B cell (primary cell): ENCODE measurements around the gene TAF11. TPM values are rescaled to one million over a fixed set of nuclear protein-coding genes. Genes with fewer than 3 reads are reported as not detected.

ENCODE experiments used
- ATAC-seq: fragments of 200-7000 bp; cut with Tn5 transposase; one replicate; pipeline ENCODE4 v1.10.0; 2021; ENCODE audit warnings: low read depth, mild to moderate bottlenecking, moderate number of reproducible peaks, moderate library complexity
- CTCF ChIA-PET: fragments of 350-600 bp; sonication (Branson Sonifier 250); formaldehyde crosslinking; loops from one replicate; lab custom pipeline; 2021; ENCODE audit warnings: antibody characterized with exemption, inconsistent platforms; lab: Charles Lee
- POLR2A ChIA-PET: fragments of 350-600 bp; sonication (Branson Sonifier 250); formaldehyde crosslinking; loops from one replicate; lab custom pipeline; 2021; ENCODE audit warnings: antibody characterized with exemption; lab: Charles Lee
- DNase-seq: peaks from one replicate; pipeline ENCODE4 v3.0.0; 2013
- H2AFZ ChIP-seq: 2 replicates; pipeline ENCODE4 v1.6.1; 2012; ENCODE audit warnings: mild to moderate bottlenecking, low read depth, low read length; ENCODE audit not compliant: insufficient read depth, poor library complexity, severe bottlenecking
- H3K27ac ChIP-seq, 2 donors: 1 replicate in 1 of 2; 2 replicates in 1 of 2; pipeline ENCODE4 v1.5.1; 2012 to 2013; ENCODE audit warnings: low read length in 2 of 2, mild to moderate bottlenecking in 2 of 2, moderate library complexity in 1 of 2
- H3K27me3 ChIP-seq, 4 experiments: fragments of 200-600 bp in 1 of 4; sonication (generic) in 1 of 4; replicated peaks in 1 of 4; 1 replicate in 2 of 4; 2 replicates in 2 of 4; pipeline versions ENCODE4 v1.6.1 to v1.7.0; 2013 to 2016; ENCODE audit warnings: low read length in 3 of 4, mild to moderate bottlenecking in 2 of 4, mixed read lengths in 1 of 4, moderate library complexity in 1 of 4; ENCODE audit not compliant: insufficient read depth in 4 of 4, control insufficient read depth in 3 of 4; ENCODE audit errors: control extremely low read depth in 1 of 4
- H3K36me3 ChIP-seq, 2 experiments: replicated peaks in 1 of 2; 1 replicate in 1 of 2; 2 replicates in 1 of 2; pipeline versions ENCODE4 v1.6.1 to v1.7.1; 2013; ENCODE audit warnings: low read length in 1 of 2; ENCODE audit not compliant: insufficient read depth in 2 of 2, control insufficient read depth in 1 of 2; ENCODE audit errors: control extremely low read depth in 1 of 2, extremely low read depth in 1 of 2
- H3K4me1 ChIP-seq, 2 donors: fragments of 200-600 bp in 1 of 2; sonication (generic) in 1 of 2; 1 replicate in 1 of 2; 2 replicates in 1 of 2; pipeline versions ENCODE4 v1.5.1 to v1.6.1; 2013 to 2017; ENCODE audit warnings: low read length in 2 of 2; ENCODE audit not compliant: control insufficient read depth in 2 of 2, insufficient read depth in 2 of 2
- H3K4me2 ChIP-seq: replicated peaks from 2 replicates; pipeline ENCODE3; 2012; ENCODE audit warnings: mild to moderate bottlenecking, low read depth, low read length; ENCODE audit not compliant: poor library complexity, severe bottlenecking
- H3K4me3 ChIP-seq, 5 experiments: fragments of 200-600 bp in 1 of 5; sonication (generic) in 1 of 5; 1 replicate in 3 of 5; 2 replicates in 2 of 5; pipeline versions ENCODE4 v1.5.1 to v1.7.0; 2011 to 2016; ENCODE audit warnings: low read length in 4 of 5, mild to moderate bottlenecking in 4 of 5, low read depth in 2 of 5, control low read depth in 1 of 5, moderate library complexity in 1 of 5; ENCODE audit not compliant: insufficient read depth in 1 of 5; ENCODE audit errors: control extremely low read depth in 1 of 5, extremely low read depth in 1 of 5
- H3K79me2 ChIP-seq: fragments of 200-600 bp; sonication (generic); one replicate; pipeline ENCODE4 v1.6.0; 2016; ENCODE audit warnings: low read length; ENCODE audit not compliant: control insufficient read depth, insufficient read depth
- H3K9ac ChIP-seq: fragments of 200-600 bp; sonication (generic); 2 replicates; pipeline ENCODE4 v1.6.1; 2017; ENCODE audit warnings: mild to moderate bottlenecking, low read length, moderate library complexity
- H3K9me3 ChIP-seq, 3 donors: one replicate each; pipeline versions ENCODE4 v1.6.1 to v1.7.1; 2013; ENCODE audit warnings: low read length in 2 of 3; ENCODE audit not compliant: control insufficient read depth in 2 of 3, insufficient read depth in 1 of 3; ENCODE audit errors: control extremely low read depth in 1 of 3
- H4K20me1 ChIP-seq: 2 replicates; pipeline ENCODE4 v1.6.0; 2012; ENCODE audit warnings: mild to moderate bottlenecking, low read length; ENCODE audit not compliant: insufficient read depth, control insufficient read depth, poor library complexity, severe bottlenecking
- H3K27ac Mint-ChIP-seq: one replicate; pipeline ENCODE4 v1.8.0; 2021; ENCODE audit warnings: mixed read lengths
- H3K27me3 Mint-ChIP-seq: one replicate; pipeline ENCODE4 v1.8.0; 2021; ENCODE audit warnings: mixed read lengths
- H3K4me1 Mint-ChIP-seq: one replicate; pipeline ENCODE4 v1.8.0; 2021; ENCODE audit warnings: mixed read lengths
- H3K4me3 Mint-ChIP-seq: one replicate; pipeline ENCODE4 v1.8.0; 2021; ENCODE audit warnings: mixed read lengths
- H3K9me3 Mint-ChIP-seq: one replicate; pipeline ENCODE4 v1.8.0; 2022; ENCODE audit warnings: mixed read lengths; ENCODE audit not compliant: insufficient read depth
- CTCF ChIP-seq: fragments of 200-600 bp; IDR thresholded peaks from one replicate; pipeline ENCODE4 v1.8.0; 2022; ENCODE audit warnings: antibody characterized with exemption, mild to moderate bottlenecking
- EZH2 ChIP-seq: IDR thresholded peaks from 2 replicates; pipeline ENCODE4 v1.6.1; 2012; ENCODE audit warnings: borderline replicate concordance, low read depth, mild to moderate bottlenecking, moderate library complexity, low read length; ENCODE audit not compliant: insufficient read depth, poor library complexity, severe bottlenecking
- WGBS: methylation state at CpG from one replicate; pipeline ENCODE4 v1.1.5; 2013; ENCODE audit warnings: missing lambda C conversion rate; ENCODE audit not compliant: insufficient coverage; 5-methylcytosine and 5-hydroxymethylcytosine counted together
- intact Hi-C: fragments of 100-400 bp; cut with micrococcal nuclease; formaldehyde crosslinking; loops from one replicate; pipeline ENCODE4 v1.10.0; 2022
- polyA plus RNA-seq: library from polyadenylated mRNA; depleted of rRNA; stranded (reverse); fragments of >200 nt; gene quantifications from 2 replicates; pipeline ENCODE4 v1.2.3, GENCODE V29; 2012
- total RNA-seq, 2 donors: library from RNA; stranded (reverse); fragments of 120-200 nt in 1 of 2; gene quantifications; 1 replicate in 1 of 2; 2 replicates in 1 of 2; pipeline versions ENCODE4 v1.2.3 to v1.2.4, GENCODE V29; 2013 to 2022

TAF11 gene
- total and polyA plus RNA-seq, 2 donors (not counting 1 experiment from before 2014, with no cell fraction given): 27.3 to 28.5 TPM

GRCh38 chr6:34917626-34918285 lies 29.9 kb upstream of the TAF11 start:
- Mint-ChIP-seq H3K4me3 (no peak overlapping the region), H3K4me1 (peaks cover 5% of the 10 kb centered on the region), H3K9me3 (no peaks in the 10 kb centered on the region), H3K27ac (no peak overlapping the region), H3K27me3 (no peaks in the 10 kb centered on the region)
- H3K79me2 ChIP-seq: no peaks in the 10 kb centered on the region
- ChIA-PET CTCF (no interaction called here), POLR2A (no interaction called here)
- no peak overlapping the region for H3K27ac ChIP-seq
- H3K4me2 ChIP-seq: no peak overlapping the region
- no peak for DNase-seq
- peaks cover 0 to 3% of the 10 kb centered on the region in 2 experiments for H3K36me3 ChIP-seq
- H3K4me3 ChIP-seq: no peak overlapping the region
- H2AFZ ChIP-seq: no peak overlapping the region
- WGBS: no CpG with 5 or more reads among the region's 6 CpGs
- no peak for TF ChIP-seq EZH2
- no peak for TF ChIP-seq CTCF
- H3K9ac ChIP-seq: no peak overlapping the region
- no peaks in the 10 kb centered on the region for H3K27me3 ChIP-seq
- peaks cover 17% of the 10 kb centered on the region for H4K20me1 ChIP-seq
- intact Hi-C loops: no loop called here
- peaks cover 5 to 7% of the 10 kb centered on the region in 2 donors for H3K4me1 ChIP-seq
- no peak for ATAC-seq
- no peaks in the 10 kb centered on the region for H3K9me3 ChIP-seq

- intact Hi-C loops: no loop called here
- Histone ChIP-seq H4K20me1 (peaks cover 17% of the 10 kb centered on the region), H3K27ac (no peak overlapping the region), H3K4me3 (no peak overlapping the region), H3K4me2 (no peak overlapping the region), H3K36me3 (peaks cover 0 to 3% of the 10 kb centered on the region in 2 experiments), H3K79me2 (no peaks in the 10 kb centered on the region), H3K4me1 (peaks cover 11 to 14% of the 10 kb centered on the region in 2 donors), H3K27me3 (no peaks in the 10 kb centered on the region), H2AFZ (no peak overlapping the region), H3K9me3 (no peaks in the 10 kb centered on the region), H3K9ac (no peak overlapping the region)
- Mint-ChIP-seq H3K4me1 (peaks cover 11% of the 10 kb centered on the region), H3K4me3 (no peak overlapping the region), H3K27me3 (no peaks in the 10 kb centered on the region), H3K9me3 (no peaks in the 10 kb centered on the region), H3K27ac (no peak overlapping the region)
- DNase-seq (no peak), ATAC-seq (no peak)
- POLR2A ChIA-PET: no interaction called here
- no peak for TF ChIP-seq CTCF
- TF ChIP-seq EZH2: no peak
- CTCF ChIA-PET: no interaction called here
- 100% methylated on average over 3 of the region's 4 CpGs for WGBS
Observed at GRCh38 chr6:34916348-34916967, 28.6 kb upstream of the TAF11 start.
